ENCODE results near the gene SLC6A12.

GRCh38 chr12:213527-213932 is 427 bp downstream of the SLC6A12 start:
- TF ChIP-seq ZNF197 (CRISPR knock-in tag; IDR thresholded peaks at IDR 0.05; ENCODE audit: low read depth) (no peak), RAD21 (CRISPR knock-in tag; conservative IDR thresholded peaks at IDR 0.05 in 1 of 2, IDR thresholded peaks at IDR 0.05 in 1 of 2) (no peak), FOXA3 (CRISPR knock-in tag; conservative IDR thresholded peaks at IDR 0.05 in 1 of 2, IDR thresholded peaks at IDR 0.05 in 1 of 2) (no peak)
- TF ChIP-seq, protein P1, sequence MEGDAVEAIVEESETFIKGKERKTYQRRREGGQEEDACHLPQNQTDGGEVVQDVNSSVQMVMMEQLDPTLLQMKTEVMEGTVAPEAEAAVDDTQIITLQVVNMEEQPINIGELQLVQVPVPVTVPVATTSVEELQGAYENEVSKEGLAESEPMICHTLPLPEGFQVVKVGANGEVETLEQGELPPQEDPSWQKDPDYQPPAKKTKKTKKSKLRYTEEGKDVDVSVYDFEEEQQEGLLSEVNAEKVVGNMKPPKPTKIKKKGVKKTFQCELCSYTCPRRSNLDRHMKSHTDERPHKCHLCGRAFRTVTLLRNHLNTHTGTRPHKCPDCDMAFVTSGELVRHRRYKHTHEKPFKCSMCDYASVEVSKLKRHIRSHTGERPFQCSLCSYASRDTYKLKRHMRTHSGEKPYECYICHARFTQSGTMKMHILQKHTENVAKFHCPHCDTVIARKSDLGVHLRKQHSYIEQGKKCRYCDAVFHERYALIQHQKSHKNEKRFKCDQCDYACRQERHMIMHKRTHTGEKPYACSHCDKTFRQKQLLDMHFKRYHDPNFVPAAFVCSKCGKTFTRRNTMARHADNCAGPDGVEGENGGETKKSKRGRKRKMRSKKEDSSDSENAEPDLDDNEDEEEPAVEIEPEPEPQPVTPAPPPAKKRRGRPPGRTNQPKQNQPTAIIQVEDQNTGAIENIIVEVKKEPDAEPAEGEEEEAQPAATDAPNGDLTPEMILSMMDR (IDR thresholded peaks at IDR 0.05 in 2 of 3, conservative IDR thresholded peaks at IDR 0.05 in 1 of 3; ENCODE audit: insufficient read depth in 2 of 3, low read depth in 1 of 3, low read length in 3 of 3) = no peak
